OCI-M2 (cell line): ENCODE data around the gene VTCN1.
A peak's percentile ranks its signal among the peaks of the same experiment; 100 is the strongest.
"Not testable (repeated sequence)": the region's sequence is repeated elsewhere in the genome, so short reads cannot be mapped to it uniquely, and the experiment has no call there.

Experiments
- DNase-seq: peaks from one replicate; lab custom pipeline; 2025; ENCODE audit not compliant: unreplicated experiment; lab: John Stamatoyannopoulos, UW

Gene VTCN1

GRCh38 chr1:117128323-117129079 is 82.2 kb downstream of the VTCN1 start:
- no peak for DNase-seq

- DNase-seq, result no peak
Observed at GRCh38 chr1:117127795-117128194, 82.9 kb downstream of the VTCN1 start.

- DNase-seq, result no peak
Observed at GRCh38 chr1:117124661-117125060, 86.1 kb downstream of the VTCN1 start.

GRCh38 chr1:117123274-117123673 is 87.5 kb downstream of the VTCN1 start:
- DNase-seq, result no peak

GRCh38 chr1:117122330-117123025 is 88.2 kb downstream of the VTCN1 start:
- no peak for DNase-seq

- DNase-seq, result peak; percentile 50
Observed at GRCh38 chr1:117121589-117122329, 89.0 kb downstream of the VTCN1 start, which contains the start of gene TRIM45. Gene TRIM45, minus strand, starts transcription at chr1:117121749. Its CDS starts 548 bp downstream, at chr1:117121201.

- no peak for DNase-seq
Observed at GRCh38 chr1:117120774-117121588, 89.7 kb downstream of the VTCN1 start.

- DNase-seq, result not testable (repeated sequence)
Observed at GRCh38 chr1:117119144-117119543, 91.6 kb downstream of the VTCN1 start.

GRCh38 chr1:117118137-117118536 is 92.6 kb downstream of the VTCN1 start:
- no peak for DNase-seq

- no peak for DNase-seq
Observed at GRCh38 chr1:117117697-117118096, 93.0 kb downstream of the VTCN1 start.

- no peak for DNase-seq
Observed at GRCh38 chr1:117116784-117117130, 94.0 kb downstream of the VTCN1 start.

GRCh38 chr1:117116090-117116783 is 94.5 kb downstream of the VTCN1 start:
- DNase-seq, result no peak

- DNase-seq, result no peak
Observed at GRCh38 chr1:117114877-117115276, 95.8 kb downstream of the VTCN1 start.

- DNase-seq, result no peak
Observed at GRCh38 chr1:117113199-117113598, 97.5 kb downstream of the VTCN1 start.

GRCh38 chr1:117112047-117112717 is 98.5 kb downstream of the VTCN1 start:
- no peak for DNase-seq

GRCh38 chr1:117110774-117111173 is 100.0 kb downstream of the VTCN1 start:
- DNase-seq, result no peak

GRCh38 chr1:117107364-117107763 is 103.4 kb downstream of the VTCN1 start:
- DNase-seq, result no peak

- no peak for DNase-seq
Observed at GRCh38 chr1:117106478-117106877, 104.2 kb downstream of the VTCN1 start.

GRCh38 chr1:117105722-117106121 is 105.0 kb downstream of the VTCN1 start:
- no peak for DNase-seq

GRCh38 chr1:117104986-117105385 is 105.7 kb downstream of the VTCN1 start:
- no peak for DNase-seq
